Measurements from ENCODE around the gene C22orf42.
"Not testable (repeated sequence)": the region's sequence is repeated elsewhere in the genome, so short reads cannot be mapped to it uniquely, and the experiment has no call there.

The C22orf42 gene

DNA sequence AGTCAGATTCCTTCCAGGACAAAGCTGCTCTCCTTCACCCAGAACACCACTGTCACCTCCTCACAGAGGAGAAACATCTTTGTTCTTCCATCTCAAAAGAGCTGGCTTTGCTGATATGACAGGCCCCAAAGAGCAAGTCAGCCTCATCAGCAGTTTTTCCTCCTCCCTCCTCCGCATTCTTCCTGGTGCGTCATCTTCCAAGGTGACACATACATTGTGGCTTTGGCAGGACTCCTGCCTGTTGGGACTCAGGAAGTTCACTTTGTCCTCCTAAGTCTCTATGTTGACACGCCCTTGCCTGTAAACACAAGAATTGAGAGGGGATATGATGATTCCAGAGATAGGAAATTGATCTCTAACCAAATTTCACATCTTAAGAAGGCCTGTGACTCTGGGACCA lies 23.1 kb downstream of the C22orf42 start:
- not testable (repeated sequence) for DNase-seq (ENCODE audit: low read depth)

DNA sequence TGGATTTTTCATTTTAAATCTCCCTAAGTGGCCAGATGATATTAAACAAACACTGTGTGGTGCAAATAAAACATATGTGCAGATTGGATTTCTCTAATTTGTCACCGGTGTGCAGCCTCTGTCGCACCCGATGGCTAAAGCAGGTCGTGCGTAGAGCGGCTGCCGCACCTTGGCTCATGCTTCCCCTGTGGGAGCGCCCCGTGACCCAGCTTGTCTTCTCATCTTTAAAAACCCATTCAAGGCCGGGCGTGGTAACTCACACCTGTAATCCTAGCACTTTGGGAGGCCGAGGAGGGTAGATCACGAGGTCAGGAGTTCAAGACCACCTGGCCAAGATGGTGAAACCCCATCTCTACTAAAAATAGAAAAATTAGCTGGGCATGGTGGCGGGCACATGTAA lies 24.3 kb downstream of the C22orf42 start:
- not testable (repeated sequence) for DNase-seq (ENCODE audit: low read depth)

DNA sequence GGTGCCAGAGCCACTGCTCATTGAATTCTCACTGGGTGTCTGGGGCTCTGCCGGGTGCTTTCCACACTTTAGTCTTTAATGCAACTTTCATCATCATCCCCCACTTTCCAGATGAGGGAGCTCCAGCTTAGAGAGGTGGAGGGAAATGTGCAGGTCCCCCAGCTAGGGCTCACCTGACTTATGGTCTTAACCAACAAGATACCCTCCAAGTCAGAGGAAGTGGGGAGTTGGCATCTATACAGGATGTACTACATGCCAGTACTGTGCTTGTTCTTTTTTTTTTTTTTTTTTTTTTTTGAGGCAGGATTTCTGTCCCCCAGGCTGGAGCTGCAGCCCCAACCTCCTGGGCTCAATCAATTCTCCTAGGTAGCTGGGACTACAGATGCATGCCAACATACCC lies 26.3 kb downstream of the C22orf42 start:
- no peak for DNase-seq (ENCODE audit: low read depth)

DNA sequence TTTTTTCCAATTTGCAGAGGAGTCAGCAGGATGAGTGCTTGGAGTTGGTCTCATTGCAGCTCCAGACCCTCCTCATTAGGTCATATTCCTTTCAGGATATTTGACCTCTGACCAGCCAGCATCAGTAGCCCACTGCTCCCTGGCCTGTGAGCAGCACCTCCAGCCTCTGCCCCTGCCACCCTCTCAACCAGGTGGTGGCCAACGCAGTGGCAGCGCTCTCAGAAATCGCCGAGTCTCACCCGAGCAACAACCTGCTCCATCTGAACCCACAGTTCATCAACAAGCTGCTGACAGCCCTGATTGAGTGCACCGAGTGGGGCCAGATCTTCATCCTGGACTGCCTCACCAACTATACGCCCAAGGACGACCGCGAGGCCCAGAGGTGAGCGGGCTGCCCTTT lies 27.0 kb downstream of the C22orf42 start:
- no peak for DNase-seq (ENCODE audit: low read depth)

DNA sequence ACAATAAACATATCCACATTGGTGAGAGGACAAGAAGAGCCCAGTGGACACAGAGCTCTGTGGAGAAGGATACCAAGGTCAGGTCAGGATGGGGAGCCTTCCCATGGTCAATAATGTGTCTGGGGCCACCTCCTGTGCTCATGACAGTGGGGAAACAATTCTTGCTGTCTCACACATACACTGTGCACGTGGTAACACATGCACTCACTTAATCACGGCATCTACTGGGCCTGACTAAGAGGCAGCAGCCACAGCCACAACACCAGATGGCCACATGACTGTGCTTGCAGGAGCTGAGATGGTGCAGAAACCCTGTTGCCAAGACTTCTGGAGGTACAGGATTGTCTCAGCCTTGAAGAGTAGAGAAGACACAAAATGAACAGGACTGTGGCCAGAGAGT lies 28.6 kb downstream of the C22orf42 start:
- DNase-seq (ENCODE audit: low read depth), result no peak

DNA sequence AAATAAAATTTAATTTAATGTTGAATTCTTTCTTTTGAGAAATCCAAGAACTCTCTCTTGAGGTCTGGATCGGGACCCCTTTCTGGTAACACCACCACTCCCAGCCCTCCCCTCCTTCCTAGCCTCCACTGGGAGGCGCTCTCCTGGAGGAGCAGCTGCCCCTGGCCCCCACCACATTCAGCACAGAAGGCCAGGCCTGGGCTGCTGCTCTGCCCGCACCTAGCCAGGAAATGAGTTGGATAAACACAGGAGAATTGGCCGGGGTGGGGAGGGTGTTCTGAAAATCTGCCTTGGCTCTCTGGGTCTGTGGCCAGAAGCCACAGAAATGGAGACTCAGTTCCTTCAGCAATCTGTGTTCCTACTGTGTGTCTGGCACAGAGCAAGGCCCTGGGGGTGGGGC lies 31.2 kb downstream of the C22orf42 start:
- DNase-seq (ENCODE audit: low read depth), result no peak

DNA sequence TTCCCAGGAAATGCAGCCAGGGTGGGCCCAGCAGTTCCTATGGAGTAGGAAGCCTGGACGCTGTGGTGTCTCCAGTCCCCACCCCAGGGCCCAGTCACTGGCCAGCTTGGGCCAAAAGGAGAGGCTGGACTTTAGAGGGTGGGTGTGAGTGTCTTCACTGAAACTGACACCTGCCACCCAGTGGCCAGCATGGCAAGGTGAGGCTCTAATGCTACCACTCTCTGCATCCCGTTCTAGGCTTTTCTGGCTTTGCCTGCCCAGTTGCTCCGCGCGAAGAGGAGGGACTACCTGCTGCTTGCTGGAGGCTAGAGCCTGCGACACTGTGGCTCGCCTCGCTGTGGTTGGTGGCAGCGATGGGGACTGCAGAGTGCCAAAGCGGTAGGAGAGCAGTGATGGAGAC lies 35.4 kb downstream of the C22orf42 start:
- no peak for DNase-seq (ENCODE audit: low read depth)

DNA sequence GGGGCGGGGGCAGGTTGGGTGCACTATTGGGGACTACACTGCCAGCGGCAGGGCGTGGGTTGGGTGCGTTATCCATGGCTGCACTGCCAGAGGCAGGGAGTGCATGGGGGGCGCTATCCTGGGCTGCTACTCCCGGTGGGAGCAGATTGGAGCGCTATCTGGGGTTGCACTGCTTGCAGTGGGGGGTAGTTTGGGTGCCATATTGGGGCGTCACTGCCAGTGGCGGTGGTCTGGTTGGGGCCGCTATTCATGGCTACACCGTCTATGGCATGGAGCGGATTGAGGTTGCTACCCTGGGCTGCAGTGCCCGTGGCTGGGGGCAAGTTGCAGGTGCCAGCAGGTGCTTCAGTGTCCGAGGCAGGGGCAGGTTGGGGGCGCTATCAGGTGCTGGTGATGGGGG lies 36.2 kb downstream of the C22orf42 start:
- no peak for DNase-seq (ENCODE audit: low read depth)

DNA sequence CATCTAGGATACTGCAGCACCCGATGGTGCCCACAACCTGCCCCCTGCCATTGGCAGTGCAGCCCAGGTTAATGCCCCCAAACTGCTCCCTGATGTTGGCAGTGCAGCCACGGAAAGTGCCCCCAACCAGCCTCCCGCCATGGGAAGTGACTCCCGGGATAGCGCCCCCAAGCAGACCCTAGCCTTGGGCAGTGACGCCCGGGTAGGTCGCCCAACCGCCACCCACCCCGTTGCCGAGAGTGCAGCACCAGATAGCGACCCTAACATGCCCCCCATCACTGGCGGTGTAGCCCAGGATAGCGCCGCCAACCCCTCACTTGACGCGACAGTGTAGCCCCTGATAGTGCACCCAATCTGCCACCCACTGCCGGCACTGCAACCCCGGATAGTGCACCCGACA lies 38.5 kb downstream of the C22orf42 start:
- DNase-seq (ENCODE audit: low read depth), result no peak

DNA sequence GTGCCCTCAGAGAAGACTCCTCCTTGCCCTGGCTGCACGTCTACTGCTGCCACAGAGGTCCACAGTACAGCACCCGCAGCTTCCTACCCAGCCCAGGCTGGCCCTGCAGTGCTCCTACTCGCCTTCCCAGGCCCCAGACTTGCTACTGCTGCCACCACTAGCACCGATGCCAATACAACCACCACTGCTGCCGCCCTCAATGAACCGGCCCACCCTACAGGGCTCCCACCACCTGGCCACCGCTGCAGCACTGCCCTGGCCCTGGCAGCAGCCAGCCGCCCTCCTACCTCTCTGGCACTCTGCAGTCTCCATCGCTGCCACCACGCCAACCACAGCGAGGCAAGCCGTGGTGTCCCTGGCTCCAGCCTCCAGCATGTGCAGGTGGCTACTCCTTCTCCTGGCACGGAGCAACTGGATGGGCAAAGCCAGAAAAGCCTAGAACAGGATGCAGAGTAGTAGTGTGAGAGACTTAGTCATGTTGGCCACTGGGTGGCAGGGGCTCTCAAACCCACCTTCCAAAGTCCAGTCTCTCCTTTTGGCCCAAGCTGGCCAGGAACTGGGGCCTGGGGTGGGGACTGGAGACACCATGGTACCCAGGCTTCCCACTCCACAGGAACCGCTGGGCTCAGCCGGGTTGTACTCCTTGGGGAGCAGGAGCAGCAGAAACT lies 39.4 kb downstream of the C22orf42 start:
- DNase-seq (ENCODE audit: low read depth), result no peak

DNA sequence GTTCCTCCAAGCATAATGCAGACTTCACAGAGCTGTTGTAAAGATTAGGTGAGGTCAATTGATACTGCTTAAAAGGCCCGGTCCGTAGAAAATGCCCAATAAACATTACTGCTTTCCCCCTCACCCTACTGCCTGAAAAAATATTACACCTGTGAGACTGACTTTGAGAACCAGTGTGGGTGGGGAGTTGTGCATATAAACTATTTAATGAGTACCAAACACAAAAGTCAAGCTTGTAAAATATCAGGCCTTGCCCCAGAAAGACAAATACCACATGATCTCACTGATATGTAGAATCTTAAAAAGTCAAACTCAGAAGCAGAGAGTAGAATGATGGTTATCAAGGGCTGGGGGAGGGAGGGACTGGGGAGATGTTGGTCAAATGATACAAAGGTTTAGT lies 46.7 kb downstream of the C22orf42 start:
- no peak for DNase-seq (ENCODE audit: low read depth)

DNA sequence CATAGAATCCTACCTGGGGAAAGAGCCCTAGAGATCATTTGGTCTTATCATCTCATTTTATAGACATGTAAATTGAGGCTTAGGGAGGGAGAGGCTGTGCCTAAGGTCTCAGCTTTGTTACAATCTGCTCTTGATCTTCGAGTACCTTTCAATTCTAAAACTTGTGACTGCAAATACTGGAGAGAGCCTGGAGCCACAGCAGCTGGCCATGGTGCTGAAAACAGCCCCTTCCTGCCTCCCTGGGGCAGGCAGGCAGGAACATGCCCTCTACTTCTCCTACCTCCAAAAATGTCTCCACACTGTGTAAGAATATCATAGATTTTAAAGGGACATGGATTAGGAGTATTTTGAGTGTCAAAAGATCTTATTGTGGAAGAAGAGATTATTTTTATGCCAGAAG lies 52.2 kb downstream of the C22orf42 start:
- no peak for DNase-seq (ENCODE audit: low read depth)

DNA sequence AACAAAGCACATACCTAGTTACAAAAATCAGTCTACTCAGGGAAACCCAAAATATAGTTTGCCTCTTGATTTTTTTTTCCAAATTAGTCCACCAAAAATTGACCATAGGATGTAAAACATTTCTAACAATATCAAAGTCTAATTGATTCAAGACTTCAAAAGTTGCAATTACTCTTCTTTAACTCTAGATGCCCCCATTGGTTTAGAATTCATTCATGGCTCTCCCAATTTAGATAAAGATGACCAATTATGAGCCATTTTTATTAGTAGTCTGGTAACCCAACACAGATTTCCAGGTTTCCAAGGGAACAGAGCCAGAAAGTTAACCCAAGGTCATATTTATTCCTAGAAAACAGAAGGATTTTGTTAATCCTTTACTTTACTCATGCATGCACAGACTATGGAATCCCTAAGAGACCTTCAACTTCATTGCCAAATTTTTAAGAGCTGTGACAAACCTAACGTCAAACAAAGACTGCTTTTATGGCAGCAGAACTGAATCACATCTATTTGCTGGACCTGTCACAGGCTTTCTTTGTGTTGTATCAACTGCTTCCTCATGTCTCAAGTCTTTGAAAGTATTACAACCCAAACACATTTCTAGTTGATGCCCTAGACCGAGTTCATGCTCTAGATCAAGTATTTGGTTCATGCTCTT lies 55.3 kb downstream of the C22orf42 start:
- DNase-seq (ENCODE audit: low read depth), result no peak

DNA sequence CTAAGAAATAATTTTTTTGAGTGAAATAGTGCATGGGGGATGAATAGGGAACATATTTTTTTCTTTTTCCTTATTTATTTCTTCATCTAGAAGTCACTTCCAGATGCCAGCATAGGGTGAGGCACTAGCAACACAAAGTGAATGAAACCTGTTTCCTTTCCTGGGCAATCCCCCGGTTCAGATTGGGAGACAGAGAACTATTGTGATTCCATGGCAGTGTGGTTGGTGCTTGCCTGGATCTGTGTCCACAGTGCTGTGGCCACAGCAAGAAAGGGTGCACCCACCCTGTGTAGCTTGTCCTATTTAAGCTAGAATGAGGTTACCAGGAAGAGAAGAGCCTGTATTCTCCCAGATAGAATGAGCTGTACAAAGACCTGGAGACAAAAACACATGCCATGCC lies 58.4 kb downstream of the C22orf42 start:
- no peak for DNase-seq (ENCODE audit: low read depth)
